TTC549 (cell line): ENCODE results near the gene HPSE2.

Source experiments
- FAIRE-seq: peaks from 2 replicates; lab custom pipeline; 2012; peaks lifted over from hg19 to GRCh38; lab: Jason Lieb, UNC

Gene HPSE2

GRCh38 chr10:98676895-98677294, 558.8 kb downstream of the HPSE2 start:
- no peak for FAIRE-seq

- no peak for FAIRE-seq
Observed at GRCh38 chr10:98675902-98676301, 559.8 kb downstream of the HPSE2 start.

- FAIRE-seq, result no peak
Observed at GRCh38 chr10:98673171-98673782, 562.4 kb downstream of the HPSE2 start.

- FAIRE-seq, result no peak
Observed at GRCh38 chr10:98667081-98667480, 568.6 kb downstream of the HPSE2 start.

- no peak for FAIRE-seq
Observed at GRCh38 chr10:98666276-98666675, 569.4 kb downstream of the HPSE2 start.

GRCh38 chr10:98664329-98665042, 571.2 kb downstream of the HPSE2 start:
- FAIRE-seq, result no peak

- FAIRE-seq, result no peak
Observed at GRCh38 chr10:98659951-98660350, 575.7 kb downstream of the HPSE2 start.

GRCh38 chr10:98655492-98655891, 580.2 kb downstream of the HPSE2 start:
- no peak for FAIRE-seq

GRCh38 chr10:98649170-98649569, 586.5 kb downstream of the HPSE2 start:
- no peak for FAIRE-seq

GRCh38 chr10:98646998-98647917, 588.4 kb downstream of the HPSE2 start:
- no peak for FAIRE-seq

GRCh38 chr10:98644466-98644865, 591.2 kb downstream of the HPSE2 start:
- FAIRE-seq, result no peak

GRCh38 chr10:98642281-98642680, 593.4 kb downstream of the HPSE2 start:
- no peak for FAIRE-seq

- no peak for FAIRE-seq
Observed at GRCh38 chr10:98638920-98639319, 596.7 kb downstream of the HPSE2 start.

- FAIRE-seq, result no peak
Observed at GRCh38 chr10:98636921-98637329, 598.7 kb downstream of the HPSE2 start.

GRCh38 chr10:98632456-98633150, 603.0 kb downstream of the HPSE2 start:
- FAIRE-seq, result no peak

GRCh38 chr10:98628206-98628605, 607.4 kb downstream of the HPSE2 start:
- no peak for FAIRE-seq

- no peak for FAIRE-seq
Observed at GRCh38 chr10:98627711-98628110, 607.9 kb downstream of the HPSE2 start.

- no peak for FAIRE-seq
Observed at GRCh38 chr10:98624963-98625362, 610.7 kb downstream of the HPSE2 start.

GRCh38 chr10:98623176-98623575, 612.5 kb downstream of the HPSE2 start:
- FAIRE-seq, result no peak

- no peak for FAIRE-seq
Observed at GRCh38 chr10:98621630-98622029, 614.0 kb downstream of the HPSE2 start.

GRCh38 chr10:98620503-98620902, 615.1 kb downstream of the HPSE2 start:
- FAIRE-seq, result no peak

- no peak for FAIRE-seq
Observed at GRCh38 chr10:98619446-98619845, 616.2 kb downstream of the HPSE2 start.
